ENCODE results near the gene GNAI3.
A peak's percentile ranks its signal among the peaks of the same experiment; 100 is the strongest.

The GNAI3 gene

DNA sequence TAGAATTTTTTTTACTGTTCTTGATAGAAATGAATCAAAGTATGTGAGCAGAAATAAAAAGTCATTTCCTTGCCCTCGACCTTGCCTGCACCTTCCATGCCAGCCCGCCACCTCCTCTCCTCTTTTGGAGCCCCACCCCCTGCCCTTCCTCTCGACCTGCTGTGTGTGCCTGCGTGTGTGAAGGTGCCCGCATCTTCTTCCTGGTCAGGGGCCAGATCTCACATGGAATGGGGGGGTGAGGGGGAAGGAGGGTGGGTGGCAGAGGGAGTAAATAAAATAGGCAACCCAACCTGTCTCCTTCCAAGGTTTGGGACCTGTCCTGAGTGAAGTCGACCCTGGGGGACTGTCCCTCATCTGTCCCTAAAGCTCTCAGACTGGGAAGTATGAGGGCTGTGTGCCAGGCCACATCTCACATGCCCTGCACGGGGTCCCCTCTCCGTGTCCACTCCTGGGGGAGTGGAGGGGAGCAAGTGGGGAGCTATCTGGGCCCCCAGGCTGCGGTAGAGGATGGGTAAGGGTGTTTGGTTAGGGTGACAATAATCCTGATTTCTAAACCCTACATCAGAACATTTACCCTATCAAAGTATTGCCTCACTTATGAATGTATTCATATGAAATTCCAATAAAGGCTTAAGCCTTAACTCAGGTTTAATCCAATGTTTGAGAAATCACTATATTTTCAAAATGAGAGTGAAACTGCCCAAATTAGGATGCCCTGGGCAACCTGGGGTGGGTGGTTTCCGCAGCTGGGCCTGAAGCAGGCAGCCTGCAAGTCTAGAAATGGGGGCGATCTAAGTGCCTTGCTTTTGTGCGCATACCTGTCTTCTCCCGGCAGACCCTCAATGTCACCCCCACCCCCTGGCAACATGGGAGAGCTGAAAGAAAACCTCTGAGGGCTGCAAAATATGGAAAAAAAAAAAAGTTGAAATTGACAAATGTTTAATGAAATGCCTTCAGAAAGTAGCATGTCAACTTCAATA lies 86.6 kb downstream of the GNAI3 start:
- TF ChIP-seq, protein P1, sequence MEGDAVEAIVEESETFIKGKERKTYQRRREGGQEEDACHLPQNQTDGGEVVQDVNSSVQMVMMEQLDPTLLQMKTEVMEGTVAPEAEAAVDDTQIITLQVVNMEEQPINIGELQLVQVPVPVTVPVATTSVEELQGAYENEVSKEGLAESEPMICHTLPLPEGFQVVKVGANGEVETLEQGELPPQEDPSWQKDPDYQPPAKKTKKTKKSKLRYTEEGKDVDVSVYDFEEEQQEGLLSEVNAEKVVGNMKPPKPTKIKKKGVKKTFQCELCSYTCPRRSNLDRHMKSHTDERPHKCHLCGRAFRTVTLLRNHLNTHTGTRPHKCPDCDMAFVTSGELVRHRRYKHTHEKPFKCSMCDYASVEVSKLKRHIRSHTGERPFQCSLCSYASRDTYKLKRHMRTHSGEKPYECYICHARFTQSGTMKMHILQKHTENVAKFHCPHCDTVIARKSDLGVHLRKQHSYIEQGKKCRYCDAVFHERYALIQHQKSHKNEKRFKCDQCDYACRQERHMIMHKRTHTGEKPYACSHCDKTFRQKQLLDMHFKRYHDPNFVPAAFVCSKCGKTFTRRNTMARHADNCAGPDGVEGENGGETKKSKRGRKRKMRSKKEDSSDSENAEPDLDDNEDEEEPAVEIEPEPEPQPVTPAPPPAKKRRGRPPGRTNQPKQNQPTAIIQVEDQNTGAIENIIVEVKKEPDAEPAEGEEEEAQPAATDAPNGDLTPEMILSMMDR (IDR thresholded peaks at IDR 0.05; ENCODE audit: borderline replicate concordance, control extremely low read depth, extremely low read depth, insufficient read depth, missing control alignments), result no peak
- in situ Hi-C loops (cut with MboI; ENCODE audit: low sequenced_read_pairs, unreplicated experiment), result no loop called here
- no peak for DNase-seq (ENCODE audit: low spot score)

DNA sequence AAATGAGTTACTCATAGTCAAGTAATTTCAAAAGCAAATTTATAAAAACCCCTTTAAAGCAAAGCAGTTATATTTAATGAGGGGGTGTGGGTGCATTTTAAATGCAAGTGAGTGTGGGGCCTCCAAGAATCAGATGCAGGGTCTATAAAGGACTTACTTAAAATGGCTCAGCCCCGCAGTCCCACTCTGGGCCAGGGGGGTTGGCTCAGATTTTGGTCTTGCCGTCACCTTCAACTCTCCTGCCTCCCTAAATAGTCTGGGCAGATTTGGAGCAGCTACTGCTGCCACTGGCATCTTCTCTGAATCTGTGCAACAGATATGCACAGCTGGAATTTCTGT lies 87.4 kb downstream of the GNAI3 start:
- in situ Hi-C loops (cut with MboI; ENCODE audit: low sequenced_read_pairs, unreplicated experiment), result no loop called here
- TF ChIP-seq, protein P1 (IDR thresholded peaks at IDR 0.05; ENCODE audit: borderline replicate concordance, control extremely low read depth, extremely low read depth, insufficient read depth, missing control alignments), result no peak
- DNase-seq (ENCODE audit: low spot score), result no peak

DNA sequence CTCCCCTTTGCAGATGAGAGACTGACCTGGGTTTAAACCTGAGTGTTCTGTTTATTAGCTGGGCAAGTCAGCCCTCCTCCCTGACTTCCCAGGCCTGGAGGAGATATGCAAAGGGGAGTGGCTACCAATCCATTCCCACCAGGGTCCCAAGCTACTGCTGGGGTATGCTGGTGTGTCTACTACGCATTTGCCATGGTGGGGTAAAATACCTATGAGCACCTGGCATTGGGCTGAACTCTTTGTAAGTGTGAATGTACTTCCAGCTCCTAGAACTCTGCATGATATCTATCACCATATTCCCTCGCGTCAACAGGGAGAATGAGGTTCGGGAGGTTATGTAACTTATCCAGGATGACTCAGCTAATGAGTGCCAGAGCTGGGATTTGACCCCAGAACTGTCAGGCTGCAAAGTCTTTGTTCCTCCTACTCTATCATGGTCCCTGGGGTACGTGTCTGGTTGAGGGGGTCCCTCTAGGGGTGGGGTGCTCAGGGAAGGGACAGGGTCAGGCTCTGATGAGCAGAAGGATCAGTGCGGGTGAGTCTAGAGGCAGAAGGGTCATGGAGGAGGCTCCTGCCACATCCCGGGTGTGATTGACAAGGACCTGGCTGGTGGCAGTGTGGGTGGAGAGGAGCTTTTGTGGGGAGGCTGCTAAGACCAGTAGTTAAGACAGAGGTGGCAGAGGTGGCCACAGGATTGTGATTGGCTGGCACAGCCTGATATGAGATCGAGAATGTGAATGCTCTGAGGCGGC lies 88.0 kb downstream of the GNAI3 start:
- in situ Hi-C loops (cut with MboI; ENCODE audit: low sequenced_read_pairs, unreplicated experiment), result no loop called here
- TF ChIP-seq, protein P1 (IDR thresholded peaks at IDR 0.05; ENCODE audit: borderline replicate concordance, control extremely low read depth, extremely low read depth, insufficient read depth, missing control alignments), result no peak
- DNase-seq (ENCODE audit: low spot score), result no peak

DNA sequence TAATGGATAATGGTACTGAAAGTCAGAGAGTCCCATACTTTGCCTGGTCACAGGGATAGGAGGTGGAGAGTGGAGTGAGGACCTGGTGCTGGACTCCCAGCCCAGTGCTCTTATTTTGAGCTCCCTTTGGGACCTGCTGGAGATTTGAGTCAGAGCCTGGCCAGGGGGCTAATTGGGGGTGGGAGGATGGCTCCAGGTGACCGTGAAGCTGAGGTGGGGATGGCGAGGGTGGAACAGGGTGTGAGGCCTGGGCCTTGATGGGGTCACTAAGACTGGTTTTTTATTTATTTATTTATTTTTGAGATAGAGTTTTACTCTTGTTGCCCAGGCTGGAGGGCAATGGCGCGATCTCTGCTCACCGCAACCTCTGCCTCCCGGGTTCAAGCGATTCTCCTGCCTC lies 89.0 kb downstream of the GNAI3 start:
- in situ Hi-C loops (cut with MboI; ENCODE audit: low sequenced_read_pairs, unreplicated experiment), result no loop called here
- TF ChIP-seq, protein P1 (IDR thresholded peaks at IDR 0.05; ENCODE audit: borderline replicate concordance, control extremely low read depth, extremely low read depth, insufficient read depth, missing control alignments), result no peak
- DNase-seq (ENCODE audit: low spot score), result no peak

DNA sequence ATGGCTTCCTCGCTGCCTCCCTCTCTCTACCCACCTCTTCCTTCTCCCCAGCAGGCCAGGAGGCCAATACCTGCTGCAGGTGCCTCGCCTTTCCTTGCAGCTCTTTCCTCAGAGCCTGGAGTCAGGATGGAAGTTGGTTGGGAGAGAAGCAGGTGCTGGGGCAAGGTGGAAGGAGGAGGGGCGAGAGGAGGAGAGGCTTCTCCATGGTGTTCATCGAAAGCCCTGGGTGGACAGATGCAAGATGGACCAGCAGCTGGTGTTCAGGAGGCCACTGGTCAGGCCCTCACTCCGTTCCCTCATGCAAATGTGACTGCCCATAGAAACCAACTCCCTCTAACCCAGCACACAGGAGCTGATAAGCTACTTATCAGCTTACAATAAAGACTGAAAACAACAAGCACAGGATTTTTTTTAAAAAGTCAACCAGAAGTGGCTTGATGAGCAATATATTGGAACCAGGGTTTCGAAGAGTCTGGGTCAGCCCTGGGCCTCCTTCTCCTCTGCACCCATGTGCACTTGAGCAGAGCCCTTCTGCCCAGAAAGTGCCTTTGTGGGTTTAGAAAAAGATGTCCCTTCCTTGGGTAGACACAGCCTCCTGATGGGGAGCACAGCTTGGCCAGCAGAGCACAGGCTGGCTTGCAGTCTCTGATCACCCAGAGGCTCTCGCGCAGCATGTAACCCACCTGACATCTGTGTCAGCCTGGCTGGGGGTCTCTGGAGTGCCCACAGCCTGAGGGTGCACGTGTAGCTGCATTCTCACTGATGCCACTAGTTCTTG lies 90.8 kb downstream of the GNAI3 start:
- peak; percentile 4 for DNase-seq (ENCODE audit: low spot score)
- in situ Hi-C loops (cut with MboI; ENCODE audit: low sequenced_read_pairs, unreplicated experiment), result no loop called here
- TF ChIP-seq, protein P1 (IDR thresholded peaks at IDR 0.05; ENCODE audit: borderline replicate concordance, control extremely low read depth, extremely low read depth, insufficient read depth, missing control alignments), result no peak

DNA sequence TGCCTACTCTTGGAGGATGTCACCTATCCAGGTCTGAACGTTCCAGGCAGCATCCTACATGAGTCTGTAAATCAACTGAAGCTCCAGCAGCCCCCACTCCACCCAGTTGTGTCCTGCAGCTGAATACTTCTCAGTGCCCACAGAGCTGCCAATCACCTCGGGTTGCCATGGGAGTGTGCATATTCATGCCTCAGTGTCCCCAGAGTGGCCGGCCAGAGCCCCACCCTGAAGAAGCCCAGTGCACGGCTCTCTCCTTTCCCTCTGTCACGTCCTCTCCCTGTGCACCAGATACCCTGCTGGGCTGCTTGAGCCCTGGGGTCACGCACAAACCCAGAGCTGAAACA lies 91.4 kb downstream of the GNAI3 start:
- in situ Hi-C loops (cut with MboI; ENCODE audit: low sequenced_read_pairs, unreplicated experiment), result loop anchor here (5.0 kb wide), 2 partner anchors 132 to 342 kb away; partner anchors contain the start of gene AHCYL1
- TF ChIP-seq, protein P1 (IDR thresholded peaks at IDR 0.05; ENCODE audit: borderline replicate concordance, control extremely low read depth, extremely low read depth, insufficient read depth, missing control alignments), result no peak
- no peak for DNase-seq (ENCODE audit: low spot score)
